Spleen (tissue), 7 donors: ENCODE measurements around the gene ADCY10.

Experiments used
- POLR2A ChIP-seq, 3 donors: fragments of 450-650 bp; IDR thresholded peaks; one replicate each; pipeline ENCODE4 v1.5.1; 2017; ENCODE audit warnings: antibody characterized with exemption in 3 of 3, mild to moderate bottlenecking in 1 of 3
- TF ChIP-seq, protein P1 (sequence below), 11 experiments: fragments of 200-600 bp in 7 of 11; fragments of 450-650 bp in 4 of 11; sonication (generic) in 4 of 11; IDR thresholded peaks in 8 of 11; conservative IDR thresholded peaks in 3 of 11; 1 replicate in 7 of 11; 2 replicates in 4 of 11; pipeline versions ENCODE4 v1.4.0 to v1.8.0; 2016 to 2021; ENCODE audit warnings: antibody characterized with exemption in 11 of 11, inconsistent platforms in 4 of 11, mild to moderate bottlenecking in 1 of 11
- donor health status: DM: no; HTN: no; CAD: no; lungs with moderate emphysema.
- donor health status: DM: no; HTN: no; CAD: no.
- donor health status: DM: no; HTN: no; CAD: no.

DNA sequence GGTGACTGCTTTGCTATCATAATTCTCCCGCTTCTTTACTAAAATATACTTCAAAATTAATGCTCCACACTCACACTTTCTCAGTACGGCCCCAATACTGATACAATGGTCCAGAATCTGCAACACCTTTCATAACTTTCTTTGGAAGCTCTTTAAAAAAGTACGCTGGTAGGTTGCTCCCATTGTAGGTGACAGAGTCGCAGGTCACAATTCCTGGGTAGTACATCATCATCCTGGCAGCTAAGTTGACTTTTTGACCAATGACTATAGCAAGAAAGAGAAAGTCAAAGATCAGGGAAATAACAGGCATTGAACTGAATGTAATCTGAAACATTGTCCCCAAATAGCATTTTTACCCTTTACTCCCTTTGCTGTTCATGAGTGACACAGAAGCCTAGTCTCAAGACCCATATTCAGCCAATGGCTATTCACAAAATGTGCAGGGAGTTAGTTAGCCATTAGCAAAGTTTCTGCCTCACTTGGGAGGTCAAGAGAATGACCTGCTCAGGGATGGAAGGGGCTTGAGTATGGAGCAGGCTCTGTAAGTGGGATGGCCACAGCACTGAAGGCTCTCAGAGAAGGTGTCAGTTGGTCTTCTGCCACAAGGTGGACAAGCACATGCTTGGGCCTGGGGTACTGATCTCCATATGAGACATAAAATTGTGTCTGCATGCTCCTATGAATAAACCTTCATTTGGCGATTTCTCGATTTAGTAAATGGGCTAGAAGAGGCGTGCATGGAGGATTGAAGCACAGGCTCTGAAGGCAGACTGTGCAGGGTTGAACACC lies 35.4 kb downstream of the ADCY10 start:
- TF ChIP-seq, protein P1, sequence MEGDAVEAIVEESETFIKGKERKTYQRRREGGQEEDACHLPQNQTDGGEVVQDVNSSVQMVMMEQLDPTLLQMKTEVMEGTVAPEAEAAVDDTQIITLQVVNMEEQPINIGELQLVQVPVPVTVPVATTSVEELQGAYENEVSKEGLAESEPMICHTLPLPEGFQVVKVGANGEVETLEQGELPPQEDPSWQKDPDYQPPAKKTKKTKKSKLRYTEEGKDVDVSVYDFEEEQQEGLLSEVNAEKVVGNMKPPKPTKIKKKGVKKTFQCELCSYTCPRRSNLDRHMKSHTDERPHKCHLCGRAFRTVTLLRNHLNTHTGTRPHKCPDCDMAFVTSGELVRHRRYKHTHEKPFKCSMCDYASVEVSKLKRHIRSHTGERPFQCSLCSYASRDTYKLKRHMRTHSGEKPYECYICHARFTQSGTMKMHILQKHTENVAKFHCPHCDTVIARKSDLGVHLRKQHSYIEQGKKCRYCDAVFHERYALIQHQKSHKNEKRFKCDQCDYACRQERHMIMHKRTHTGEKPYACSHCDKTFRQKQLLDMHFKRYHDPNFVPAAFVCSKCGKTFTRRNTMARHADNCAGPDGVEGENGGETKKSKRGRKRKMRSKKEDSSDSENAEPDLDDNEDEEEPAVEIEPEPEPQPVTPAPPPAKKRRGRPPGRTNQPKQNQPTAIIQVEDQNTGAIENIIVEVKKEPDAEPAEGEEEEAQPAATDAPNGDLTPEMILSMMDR (IDR thresholded peaks at IDR 0.05 in 8 of 11, conservative IDR thresholded peaks at IDR 0.05 in 3 of 11), result no peak
- TF ChIP-seq POLR2A (IDR thresholded peaks at IDR 0.05), result no peak
